ENCODE data around the gene KCNAB1.

The KCNAB1 gene

GRCh38 chr3:156497326-156497725 is 376.9 kb downstream of the KCNAB1 start:
- DNase-seq (ENCODE audit: low read depth), result no peak

- no peak for DNase-seq (ENCODE audit: low read depth)
These were observed 377.9 kb downstream of the KCNAB1 start for GRCh38 chr3:156498307-156498706.

GRCh38 chr3:156507285-156507684 is 386.9 kb downstream of the KCNAB1 start:
- no peak for DNase-seq (ENCODE audit: low read depth)

- DNase-seq (ENCODE audit: low read depth), result no peak
These were observed 389.1 kb downstream of the KCNAB1 start for GRCh38 chr3:156509189-156510174.

GRCh38 chr3:156511987-156512677 is 391.8 kb downstream of the KCNAB1 start:
- no peak for DNase-seq (ENCODE audit: low read depth)

- DNase-seq (ENCODE audit: low read depth), result no peak
These were observed 393.2 kb downstream of the KCNAB1 start for GRCh38 chr3:156513619-156514018.

GRCh38 chr3:156516284-156516683 is 395.9 kb downstream of the KCNAB1 start:
- no peak for DNase-seq (ENCODE audit: low read depth)

- DNase-seq (ENCODE audit: low read depth), result no peak
These were observed 396.6 kb downstream of the KCNAB1 start for GRCh38 chr3:156516961-156517360.

- no peak for DNase-seq (ENCODE audit: low read depth)
These were observed 398.3 kb downstream of the KCNAB1 start for GRCh38 chr3:156518726-156519125.

- no peak for DNase-seq (ENCODE audit: low read depth)
These were observed 399.4 kb downstream of the KCNAB1 start for GRCh38 chr3:156519758-156520162.

- DNase-seq (ENCODE audit: low read depth), result no peak
These were observed 402.3 kb downstream of the KCNAB1 start for GRCh38 chr3:156522673-156523072.

- no peak for DNase-seq (ENCODE audit: low read depth)
These were observed 405.4 kb downstream of the KCNAB1 start for GRCh38 chr3:156525808-156526207.

GRCh38 chr3:156527060-156527459 is 406.7 kb downstream of the KCNAB1 start:
- DNase-seq (ENCODE audit: low read depth), result no peak

GRCh38 chr3:156530980-156531379 is 410.6 kb downstream of the KCNAB1 start:
- no peak for DNase-seq (ENCODE audit: low read depth)

- DNase-seq (ENCODE audit: low read depth), result no peak
These were observed 412.4 kb downstream of the KCNAB1 start for GRCh38 chr3:156532730-156533129.

GRCh38 chr3:156533205-156533604 is 412.8 kb downstream of the KCNAB1 start:
- DNase-seq (ENCODE audit: low read depth), result no peak

GRCh38 chr3:156535162-156535627 is 414.8 kb downstream of the KCNAB1 start:
- no peak for DNase-seq (ENCODE audit: low read depth)

- no peak for DNase-seq (ENCODE audit: low read depth)
These were observed 415.4 kb downstream of the KCNAB1 start for GRCh38 chr3:156535798-156536197.

- no peak for DNase-seq (ENCODE audit: low read depth)
These were observed 416.3 kb downstream of the KCNAB1 start for GRCh38 chr3:156536524-156537316.

- no peak for DNase-seq (ENCODE audit: low read depth)
These were observed 418.7 kb downstream of the KCNAB1 start for GRCh38 chr3:156539051-156539450.

GRCh38 chr3:156539802-156540201 is 419.4 kb downstream of the KCNAB1 start:
- no peak for DNase-seq (ENCODE audit: low read depth)
